Right ventricle myocardium superior (tissue), 1 donor: ENCODE results near the gene RNF175. TPM values are rescaled to one million over a fixed set of nuclear protein-coding genes. Genes with fewer than 3 reads are reported as not detected.
A peak's percentile ranks its signal among the peaks of the same experiment; 100 is the strongest.

Experiments
- ATAC-seq: fragments of 200-7000 bp; cut with Tn5 transposase; one replicate; pipeline ENCODE4 v1.9.1; 2020; ENCODE audit warnings: mild to moderate bottlenecking; ENCODE audit not compliant: poor library complexity
- DNase-seq: peaks from one replicate; pipeline ENCODE4 v3.0.0-alpha.2; 2020
- intact Hi-C: fragments of 100-400 bp; cut with DNase I; formaldehyde crosslinking; loops from one replicate; pipeline ENCODE4 v1.11.2; 2022
- total RNA-seq: library from RNA; stranded (reverse); fragmentation: NEBNext Ultra II Directional; extraction: Animal tissue kit (Norgen Biotek cat#: 25700); gene quantifications from one replicate; pipeline ENCODE4 v1.2.1, GENCODE V29; 2021
- donor health status: DM: no; HTN: yes; CAD: no; lungs with severe emphysema.

The RNF175 gene
- total RNA-seq, 1 donor from 2014 or later = 0.38 TPM

- intact Hi-C loops = no loop called here
- DNase-seq = no peak
- no peak for ATAC-seq
Observed at GRCh38 chr4:153758688-153759406, 977 bp downstream of the RNF175 start.

GRCh38 chr4:153758136-153758535, 1.7 kb downstream of the RNF175 start:
- DNase-seq (no peak), ATAC-seq (no peak)
- intact Hi-C loops = no loop called here

DNA sequence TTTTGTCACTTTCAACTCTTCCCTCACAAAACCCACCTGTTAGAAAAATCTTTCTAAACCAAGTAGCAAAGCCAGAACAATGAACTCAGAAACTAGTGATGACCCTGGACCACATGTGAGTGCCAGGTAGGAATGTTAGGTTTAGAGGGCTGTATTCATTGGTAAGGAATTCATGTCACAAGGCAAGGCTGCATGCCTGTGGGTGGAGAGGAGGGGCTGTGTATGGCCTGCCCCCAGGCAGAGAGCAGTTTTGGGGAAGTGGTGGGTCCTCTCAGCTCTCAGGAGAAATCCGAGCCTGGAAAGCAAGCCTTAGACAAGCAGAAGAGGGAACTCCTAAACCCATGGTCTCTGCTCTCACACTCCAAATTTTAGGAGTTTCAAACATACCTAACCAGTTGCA, 2.4 kb downstream of the RNF175 start:
- intact Hi-C loops = no loop called here

DNA sequence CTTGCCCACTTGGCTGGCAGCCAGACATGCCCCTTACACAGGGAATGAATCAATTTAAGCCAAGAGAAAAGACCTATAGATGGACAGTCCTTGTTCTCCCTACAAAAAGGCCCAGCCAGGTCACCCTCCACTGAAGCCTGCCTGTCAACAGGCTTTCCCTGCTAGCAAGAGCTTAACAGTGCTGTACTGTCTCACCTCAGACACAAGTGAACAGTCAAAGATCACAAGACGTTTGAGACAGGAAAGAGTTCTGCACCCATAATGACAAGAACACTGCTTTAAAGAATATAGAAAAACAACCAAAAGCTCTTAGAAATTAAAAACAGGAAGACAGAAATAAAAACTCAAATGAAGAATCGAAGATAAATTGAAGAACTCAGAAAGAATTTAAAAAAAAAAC, 4.6 kb downstream of the RNF175 start:
- intact Hi-C loops = no loop called here
- ATAC-seq (no peak), DNase-seq (no peak)

More for the DNA sequence above, 2.4 kb downstream of the RNF175 start:
- no peak for DNase-seq
- ATAC-seq = no peak

- no peak for DNase-seq
- intact Hi-C loops = no loop called here
- peak; percentile 79 for ATAC-seq
Observed at GRCh38 chr4:153750197-153750817, 9.5 kb downstream of the RNF175 start.

DNA sequence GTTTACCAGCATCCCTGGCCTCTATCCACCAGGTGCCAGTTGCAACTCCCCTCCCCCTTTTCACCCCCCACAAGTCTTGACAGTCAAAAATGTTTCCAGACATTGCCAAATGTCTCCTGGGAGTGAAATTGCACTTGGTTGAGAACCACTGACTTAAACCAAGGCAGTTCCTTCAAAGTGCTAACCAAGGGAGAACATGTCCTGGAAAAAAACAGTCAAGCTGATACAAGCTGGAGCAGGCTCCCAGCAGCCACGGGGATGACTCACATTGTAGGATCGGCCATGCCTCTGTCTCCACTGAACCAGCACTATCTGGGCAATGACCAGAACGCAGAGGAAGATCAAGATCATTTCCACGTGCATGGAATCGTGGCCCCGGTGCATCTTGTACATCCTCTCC, 11.4 kb downstream of the RNF175 start:
- intact Hi-C loops = loop anchor here (5.0 kb wide), 2 partner anchors 116 to 401 kb away; no protein-coding TSS in a partner anchor
- ATAC-seq = peak; percentile 38
- no peak for DNase-seq

DNA sequence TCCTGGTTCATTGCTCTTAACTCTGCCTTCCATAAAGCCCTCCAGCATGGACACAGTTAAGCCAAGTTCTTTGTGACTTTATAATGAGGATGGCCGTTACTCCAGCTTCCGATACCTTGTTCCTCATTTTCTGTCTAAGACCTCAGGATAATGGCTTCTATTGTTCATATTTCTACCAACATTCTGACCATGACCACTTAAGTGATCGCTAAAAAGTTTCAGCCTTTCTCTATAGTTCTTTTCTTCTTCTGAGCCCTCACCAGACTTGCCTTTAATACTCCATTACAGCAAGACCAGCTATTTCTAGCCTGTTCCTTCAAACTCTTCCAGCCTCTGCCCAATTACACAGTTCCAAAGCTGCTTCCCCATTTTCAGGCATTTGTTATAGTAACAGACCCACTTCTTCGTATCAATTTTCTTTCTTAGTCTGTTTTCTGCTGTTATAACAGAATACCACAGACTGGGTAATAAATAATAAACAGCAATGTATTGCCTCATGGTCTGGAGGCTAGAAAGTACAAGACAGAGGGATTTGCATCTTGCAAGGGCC, 12.3 kb downstream of the RNF175 start:
- DNase-seq (no peak), ATAC-seq (no peak)
- intact Hi-C loops = loop anchor here (5.0 kb wide), 2 partner anchors 115 to 400 kb away; no protein-coding TSS in a partner anchor

GRCh38 chr4:153745651-153746050, 14.2 kb downstream of the RNF175 start:
- DNase-seq = no peak
- intact Hi-C loops = loop anchor here (5.0 kb wide), 2 partner anchors 113 to 398 kb away; no protein-coding TSS in a partner anchor
- no peak for ATAC-seq

- DNase-seq (no peak), ATAC-seq (no peak)
- intact Hi-C loops = no loop called here
Observed at GRCh38 chr4:153741541-153741940, 18.3 kb downstream of the RNF175 start.

GRCh38 chr4:153735906-153736461, 23.8 kb downstream of the RNF175 start:
- ATAC-seq = no peak
- no peak for DNase-seq
- intact Hi-C loops = no loop called here

GRCh38 chr4:153733751-153734448, 25.9 kb downstream of the RNF175 start:
- intact Hi-C loops = no loop called here
- ATAC-seq (no peak), DNase-seq (no peak)

DNA sequence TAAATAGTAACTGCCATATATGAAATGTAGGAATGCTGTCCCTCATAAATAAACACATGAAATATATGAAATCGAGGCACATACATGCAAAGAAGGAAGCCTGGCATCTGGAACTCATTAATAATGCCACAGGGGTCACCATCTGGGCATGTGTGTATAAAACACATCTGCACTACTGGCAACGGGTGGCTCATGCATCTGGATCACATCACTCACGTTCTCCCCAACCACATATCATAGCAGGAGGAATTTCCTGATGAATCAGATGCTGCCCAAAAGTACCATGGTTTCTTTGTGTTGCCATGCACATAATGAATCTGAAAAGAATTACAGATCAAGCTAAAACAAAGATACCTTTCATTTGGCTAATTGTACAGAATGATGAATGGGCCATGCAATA, 28.6 kb downstream of the RNF175 start:
- DNase-seq = no peak
- intact Hi-C loops = no loop called here
- no peak for ATAC-seq

- ATAC-seq (no peak), DNase-seq (no peak)
- intact Hi-C loops = no loop called here
Observed at GRCh38 chr4:153729895-153730294, 29.9 kb downstream of the RNF175 start.

DNA sequence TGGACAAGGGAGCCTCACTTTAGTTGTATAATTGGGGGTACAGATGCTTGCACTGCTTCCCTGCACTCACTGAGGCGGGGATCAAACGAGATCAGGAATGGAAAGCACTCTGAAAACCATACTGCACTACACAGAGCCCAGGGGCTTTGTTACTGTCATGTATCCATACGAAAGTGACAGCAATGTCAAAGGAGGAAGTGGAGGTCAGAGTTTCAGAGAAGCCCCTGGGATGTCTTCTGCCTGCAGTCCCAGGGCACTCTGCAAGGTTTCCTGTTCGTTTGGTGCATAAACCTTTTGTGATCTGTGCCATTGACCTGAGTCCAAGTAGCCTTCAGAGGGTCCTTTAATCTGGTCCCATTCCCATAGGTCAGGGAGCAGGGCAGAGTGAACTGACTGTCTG, 31.2 kb downstream of the RNF175 start:
- intact Hi-C loops = no loop called here
- DNase-seq (no peak), ATAC-seq (no peak)

- intact Hi-C loops = no loop called here
- DNase-seq (no peak), ATAC-seq (no peak)
Observed at GRCh38 chr4:153728151-153728550, 31.7 kb downstream of the RNF175 start.

- intact Hi-C loops = no loop called here
- no peak for DNase-seq
- ATAC-seq = no peak
Observed at GRCh38 chr4:153725831-153726154, 34.0 kb downstream of the RNF175 start.

DNA sequence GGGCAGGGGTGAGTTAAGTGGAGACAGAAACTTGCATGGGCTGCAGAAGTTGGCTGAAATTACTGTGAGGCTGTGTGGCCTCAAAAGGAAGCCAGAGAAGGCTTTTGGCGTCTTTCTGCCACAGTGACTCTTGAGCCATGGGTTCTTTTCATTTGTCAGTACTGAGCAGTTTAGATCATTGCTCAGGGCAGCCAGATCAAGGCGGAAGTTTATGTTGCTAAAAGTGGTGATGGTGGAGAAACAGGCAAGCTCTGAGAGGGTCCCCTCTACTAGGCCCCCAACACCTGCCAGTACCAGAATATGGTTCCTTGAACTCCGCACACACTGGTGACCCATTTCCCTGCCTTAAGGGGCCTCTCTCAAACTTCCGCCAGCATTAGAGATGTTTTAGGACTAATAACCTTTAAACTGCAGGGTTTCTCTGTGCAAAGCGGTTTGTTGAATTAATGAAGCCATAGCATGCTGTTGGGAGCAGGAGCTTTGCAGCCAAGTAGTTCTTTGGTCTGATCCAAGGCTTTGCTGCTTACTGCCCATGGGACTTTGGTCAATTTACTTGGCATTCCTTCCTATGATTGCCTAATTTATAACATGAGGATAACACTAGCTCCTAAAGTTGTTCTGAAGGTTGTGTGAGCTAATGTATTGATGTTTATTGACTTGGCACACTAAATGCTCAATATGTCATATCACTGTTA, 34.5 kb downstream of the RNF175 start:
- no peak for DNase-seq
- intact Hi-C loops = no loop called here
- ATAC-seq = no peak

DNA sequence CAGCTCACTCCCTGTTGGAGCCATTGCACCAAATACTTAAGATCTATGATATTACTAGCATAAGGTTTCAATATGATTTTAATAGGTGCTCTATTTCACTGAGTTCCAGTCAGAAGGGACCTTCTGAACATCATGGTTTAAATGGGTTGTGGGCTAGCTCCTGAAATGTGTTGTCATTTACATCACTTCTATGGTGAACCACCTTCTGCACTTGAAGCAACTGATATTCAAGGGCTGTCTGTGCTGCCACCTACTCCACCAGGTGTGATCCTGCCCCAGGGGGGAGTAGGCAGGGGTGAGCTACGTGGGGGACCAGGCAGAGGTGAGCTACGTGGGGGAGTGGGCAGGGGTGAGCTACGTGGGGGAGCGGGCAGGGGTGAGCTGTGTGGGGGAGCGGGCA, 35.2 kb downstream of the RNF175 start:
- intact Hi-C loops = no loop called here
- DNase-seq (no peak), ATAC-seq (no peak)

- intact Hi-C loops = no loop called here
- ATAC-seq = no peak
- DNase-seq = no peak
Observed at GRCh38 chr4:153722036-153722435, 37.8 kb downstream of the RNF175 start.
